DMS53 (cell line): ENCODE measurements around the gene LANCL2.

Experiments used
- DNase-seq: peaks from one replicate; lab custom pipeline; 2025; lab: John Stamatoyannopoulos, UW

LANCL2 gene

DNA sequence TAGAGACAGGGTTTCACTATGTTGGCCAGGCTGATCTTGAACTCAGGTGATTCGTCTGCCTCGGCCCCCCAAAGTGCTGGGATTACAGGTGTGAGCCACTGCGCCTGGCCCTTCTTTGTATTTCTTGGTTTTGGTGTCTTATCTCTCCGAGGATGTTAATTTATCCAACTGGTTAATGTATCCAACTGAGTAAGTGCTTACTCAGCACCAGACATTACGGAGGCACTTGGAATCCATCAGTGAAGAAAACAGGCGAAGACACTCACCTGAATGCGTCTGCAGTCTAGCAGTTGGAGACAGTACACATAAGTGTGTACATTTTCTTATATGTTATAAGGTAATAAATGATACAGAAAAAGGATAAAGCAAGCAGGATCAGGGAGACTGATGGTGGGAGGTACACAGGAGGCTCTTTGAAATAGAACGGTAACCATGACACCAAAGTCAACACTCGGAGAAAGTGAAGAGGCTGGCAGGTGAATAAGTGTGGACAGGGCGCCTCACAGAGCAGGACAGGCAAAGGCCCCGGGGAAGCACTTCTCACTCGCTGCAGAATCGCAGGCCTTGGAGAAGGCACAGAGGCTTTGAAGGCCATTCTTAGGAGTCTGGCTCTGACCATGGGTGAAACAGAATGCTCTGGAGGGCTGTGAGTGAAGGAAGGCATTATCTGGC, 73.1 kb downstream of the LANCL2 start:
- DNase-seq, result peak; percentile 96

DNA sequence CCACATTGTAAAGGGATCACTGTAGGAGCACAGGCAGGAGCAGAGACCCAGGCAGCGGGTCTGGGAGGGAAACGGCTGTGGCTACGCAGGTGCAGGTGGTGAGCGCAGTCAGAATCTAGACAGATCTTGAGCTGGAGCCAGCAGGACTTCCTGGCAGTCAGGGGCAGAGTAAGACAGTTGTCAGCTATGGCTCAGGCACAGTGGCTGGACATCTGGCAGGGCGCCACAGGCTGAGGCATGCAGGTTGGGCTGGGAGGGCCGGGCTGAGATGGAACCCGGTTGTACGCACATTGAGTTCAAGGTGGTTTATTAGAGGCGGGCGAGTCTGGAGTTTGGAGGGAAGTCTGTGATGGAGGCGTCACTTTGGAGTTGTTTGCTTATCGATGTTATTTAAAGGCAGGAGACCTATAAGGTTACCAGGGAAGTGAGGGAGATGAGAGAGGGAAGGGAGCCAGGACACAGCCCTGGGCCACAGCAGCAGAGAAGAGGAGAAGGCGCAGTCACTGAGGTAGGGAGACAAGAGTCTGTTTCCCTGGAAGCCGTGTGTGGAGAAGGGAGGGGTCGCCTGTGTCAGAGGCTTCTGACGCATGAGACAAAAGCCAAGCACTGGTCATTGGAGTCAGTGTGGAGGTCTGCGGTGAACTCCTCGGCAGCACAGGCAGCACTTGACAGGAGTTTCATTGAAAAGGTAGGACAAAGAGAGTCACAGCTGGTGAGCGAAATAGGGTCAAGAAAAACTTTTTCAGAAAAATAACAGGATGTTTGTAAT, 73.8 kb downstream of the LANCL2 start:
- DNase-seq, result peak; percentile 92

DNA sequence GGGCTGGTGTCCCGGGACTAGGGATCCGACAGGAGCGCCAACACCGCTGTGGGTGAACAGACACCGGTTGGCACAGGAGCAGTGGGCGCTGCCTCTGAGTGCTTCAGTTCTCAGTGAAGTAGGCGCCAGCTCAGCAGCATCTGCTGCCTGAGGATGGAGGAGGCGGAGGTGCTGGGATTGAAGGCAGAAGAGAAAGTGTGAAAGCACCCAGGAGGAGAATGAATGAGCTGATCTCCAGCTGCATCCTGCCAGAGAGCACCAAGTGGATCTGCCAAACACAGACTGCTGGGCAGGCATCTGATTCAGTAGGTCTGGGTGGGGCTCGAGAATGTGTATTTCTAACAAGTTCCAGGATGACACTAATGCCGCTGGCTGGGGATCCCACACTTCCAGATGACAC, 74.5 kb downstream of the LANCL2 start:
- DNase-seq, result peak; percentile 75

DNA sequence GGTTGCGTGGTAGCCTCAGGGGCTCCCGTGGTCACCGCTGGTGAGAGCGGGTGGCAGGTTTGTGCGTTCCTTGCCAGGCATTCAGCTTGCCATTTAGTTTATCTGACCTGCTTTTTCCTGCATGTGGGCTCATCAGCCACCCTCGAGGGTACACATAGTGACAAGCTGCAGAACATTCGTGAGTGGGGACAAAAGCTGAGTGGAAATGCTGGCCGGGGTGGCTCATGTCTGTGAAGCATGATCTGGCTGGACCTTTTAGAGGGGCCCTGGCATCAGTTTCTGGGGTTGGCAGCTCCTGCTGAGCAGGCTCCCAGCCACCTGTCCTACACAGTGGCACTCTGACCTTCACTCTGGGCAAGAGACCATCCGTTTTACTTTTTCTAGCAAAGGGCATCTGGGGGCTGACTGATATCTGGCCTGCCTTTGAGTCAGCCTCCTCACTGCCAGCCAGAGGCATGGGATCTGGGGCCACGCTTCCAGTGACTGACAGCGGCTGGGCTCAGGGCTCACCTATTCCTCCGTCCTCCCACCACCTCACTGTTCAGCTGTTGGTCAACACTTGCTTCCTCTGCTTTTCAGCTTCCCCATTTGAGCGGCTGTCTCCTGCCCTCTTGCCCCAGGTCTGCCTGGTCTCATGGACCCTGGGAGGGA, 75.0 kb downstream of the LANCL2 start:
- DNase-seq, result no peak

DNA sequence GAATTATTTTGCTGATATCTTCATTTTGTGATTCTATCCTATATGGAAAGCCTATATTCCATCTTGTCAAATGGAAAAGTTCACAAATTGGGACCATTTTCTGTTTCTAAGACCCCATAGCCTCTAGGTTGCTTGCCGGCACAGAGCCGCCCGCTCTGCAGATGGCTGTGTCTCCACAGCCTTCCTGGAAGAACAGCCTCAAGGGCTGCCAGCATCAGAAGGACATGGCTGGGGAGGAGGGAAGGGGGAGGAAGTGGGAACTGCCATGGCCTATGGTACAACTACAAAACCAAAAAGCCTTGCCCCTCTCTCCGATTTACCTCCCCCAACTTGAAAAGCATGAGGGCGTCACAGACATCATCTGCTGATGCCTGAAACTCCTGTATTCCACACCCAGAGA, 75.9 kb downstream of the LANCL2 start:
- no peak for DNase-seq

DNA sequence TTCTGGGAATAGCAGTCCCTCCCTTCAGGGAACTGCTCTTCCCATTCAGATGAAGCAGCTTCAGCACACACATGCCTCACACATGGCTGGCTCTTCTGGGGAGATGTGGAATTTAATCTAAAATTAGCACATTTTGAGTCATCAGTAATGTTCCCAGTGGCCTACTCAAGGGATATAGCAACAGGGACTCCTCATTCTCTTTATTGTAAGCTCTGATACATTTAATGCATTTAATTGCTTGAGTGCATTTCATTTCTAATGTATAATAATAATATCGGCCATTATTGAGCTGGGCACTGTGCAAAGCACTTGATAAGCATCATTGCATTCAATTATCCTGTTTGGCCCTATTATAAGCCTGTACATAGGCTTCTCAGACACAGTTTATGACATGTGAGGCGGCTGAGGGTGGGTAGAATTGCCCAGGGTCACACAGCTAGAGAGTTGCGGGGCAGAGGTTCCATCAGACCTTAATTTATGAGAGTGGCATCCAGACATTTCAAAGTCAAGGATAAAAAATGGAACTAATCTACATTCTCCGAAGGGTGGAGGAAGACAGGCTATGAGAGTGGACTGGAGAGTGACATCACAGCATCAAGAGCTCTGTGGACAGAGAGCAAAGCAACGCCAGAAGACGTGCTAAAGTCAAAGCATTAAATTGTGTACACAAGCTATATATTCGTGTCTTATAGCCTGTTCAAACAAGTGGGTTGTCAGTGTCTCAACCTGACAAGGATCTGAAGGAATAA, 76.8 kb downstream of the LANCL2 start:
- DNase-seq, result no peak

DNA sequence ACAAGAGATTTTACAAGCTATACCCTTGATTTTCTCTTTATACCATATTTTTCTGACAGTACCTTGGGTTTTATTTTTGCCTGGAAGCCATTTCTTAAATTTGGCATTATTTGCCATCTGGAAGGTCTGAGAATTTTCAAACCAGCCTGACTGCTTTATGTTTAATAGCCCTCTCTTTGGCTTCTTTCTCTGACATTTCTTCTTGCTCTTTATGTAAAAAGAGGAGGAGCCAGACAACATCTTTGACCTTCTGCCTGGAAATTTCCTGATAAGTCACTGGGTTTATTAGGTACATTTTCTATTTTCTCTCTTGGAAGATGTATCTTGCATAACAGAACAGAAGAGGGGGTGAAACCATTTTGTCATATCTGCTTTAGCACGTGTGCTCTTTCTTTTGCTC, 79.6 kb downstream of the LANCL2 start:
- no peak for DNase-seq

DNA sequence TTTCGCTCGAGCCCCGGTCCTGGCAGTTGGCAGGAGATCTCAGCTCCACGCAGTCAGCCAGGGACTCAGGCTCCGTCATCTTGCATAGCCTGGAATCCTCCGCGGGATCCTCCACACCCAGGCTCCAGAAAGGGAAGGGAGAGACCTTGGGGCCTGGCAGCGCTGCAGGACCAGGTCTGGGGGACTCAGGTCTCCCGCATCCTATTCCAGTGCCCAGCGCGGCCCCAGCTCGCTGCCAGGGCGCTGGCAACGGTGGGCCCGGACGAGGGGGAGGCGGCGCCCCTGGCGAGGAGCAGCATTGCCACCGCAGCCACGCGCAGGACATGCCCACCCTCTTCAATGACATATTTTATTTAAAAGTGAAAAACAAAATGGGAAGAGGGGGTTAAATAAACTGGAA, 83.4 kb downstream of the LANCL2 start:
- DNase-seq, result no peak

DNA sequence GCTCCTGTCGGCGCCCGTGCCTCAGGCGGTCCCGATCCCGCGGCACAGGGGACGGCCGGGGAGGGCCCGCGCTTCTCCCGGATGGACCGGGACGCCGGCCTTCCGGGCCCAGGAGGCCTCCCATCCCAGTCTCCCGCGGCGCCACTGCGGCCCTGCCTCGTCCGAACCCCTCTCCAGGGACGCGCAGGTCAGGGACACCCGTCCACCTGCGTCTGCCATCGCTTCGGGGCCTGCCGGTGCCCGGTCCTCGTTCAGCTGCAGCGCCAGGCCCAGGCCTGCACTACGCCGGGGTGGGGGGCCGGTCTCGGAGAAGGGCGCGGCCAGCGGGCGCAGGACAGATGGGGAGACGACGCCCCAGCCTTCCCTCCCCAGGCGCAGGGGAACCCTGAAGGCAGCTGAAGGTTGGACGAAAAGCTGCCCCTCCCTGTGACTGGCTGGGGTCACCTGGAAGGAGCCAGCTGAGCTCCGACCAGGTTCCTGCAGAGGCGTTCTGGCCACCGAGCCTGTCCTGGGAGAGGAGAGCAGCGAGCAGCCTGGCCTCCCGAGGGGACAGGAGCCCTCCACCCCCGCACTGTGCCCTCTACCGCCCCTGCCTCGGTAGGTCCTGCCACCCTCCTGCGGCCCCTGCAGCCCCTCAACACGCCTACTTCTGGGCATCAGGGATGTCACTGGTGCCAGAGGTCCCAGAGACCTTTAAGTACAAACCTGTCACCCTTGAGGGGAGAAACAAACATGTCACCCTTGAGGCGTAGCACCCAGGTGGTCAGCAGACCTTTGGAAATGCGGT, 84.3 kb downstream of the LANCL2 start:
- no peak for DNase-seq

DNA sequence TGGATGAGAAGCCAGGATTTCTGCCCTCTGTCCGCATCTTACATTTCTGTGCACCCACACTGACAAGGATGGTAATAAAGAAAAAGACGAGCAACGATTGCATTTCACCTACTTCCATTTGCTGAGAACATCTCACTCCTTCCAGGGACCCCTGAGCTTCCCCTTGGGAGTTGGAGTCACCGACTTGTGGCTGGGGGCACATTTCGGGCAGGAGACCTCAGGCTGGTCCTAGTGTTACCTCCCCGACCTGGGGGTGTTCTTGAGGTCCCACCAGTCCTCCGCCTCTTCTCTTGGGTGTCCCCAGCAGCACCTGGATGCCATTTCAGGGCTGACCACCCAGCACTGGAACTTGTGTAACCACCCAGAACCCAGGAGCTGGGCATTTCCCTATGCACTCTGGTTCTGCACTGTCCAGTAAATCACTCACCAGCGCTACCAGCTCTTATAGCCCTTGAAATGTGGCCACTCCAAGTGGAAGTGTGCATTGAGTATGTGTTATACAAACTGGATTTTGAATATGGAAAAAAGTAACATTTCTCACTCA, 84.9 kb downstream of the LANCL2 start:
- DNase-seq, result no peak

DNA sequence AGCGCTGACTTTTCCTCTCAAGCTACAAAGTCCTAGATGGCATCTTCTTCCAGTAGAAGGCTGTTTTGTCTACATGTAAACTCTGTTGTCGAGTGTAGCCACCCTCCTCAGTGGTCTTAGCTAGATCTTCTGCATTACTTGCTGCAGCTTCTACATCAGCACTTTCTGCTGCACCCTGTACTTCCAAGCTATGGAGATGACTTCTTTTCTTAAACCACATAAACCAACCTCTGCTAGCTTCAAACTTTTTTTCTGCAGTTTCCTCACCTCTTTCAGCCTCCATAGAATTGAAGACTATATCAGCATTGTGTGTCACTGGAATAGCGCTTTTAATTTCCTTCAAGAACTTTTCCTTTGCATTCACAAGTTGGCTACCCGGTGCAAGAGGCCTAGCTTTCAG, 87.8 kb downstream of the LANCL2 start:
- DNase-seq, result no peak

DNA sequence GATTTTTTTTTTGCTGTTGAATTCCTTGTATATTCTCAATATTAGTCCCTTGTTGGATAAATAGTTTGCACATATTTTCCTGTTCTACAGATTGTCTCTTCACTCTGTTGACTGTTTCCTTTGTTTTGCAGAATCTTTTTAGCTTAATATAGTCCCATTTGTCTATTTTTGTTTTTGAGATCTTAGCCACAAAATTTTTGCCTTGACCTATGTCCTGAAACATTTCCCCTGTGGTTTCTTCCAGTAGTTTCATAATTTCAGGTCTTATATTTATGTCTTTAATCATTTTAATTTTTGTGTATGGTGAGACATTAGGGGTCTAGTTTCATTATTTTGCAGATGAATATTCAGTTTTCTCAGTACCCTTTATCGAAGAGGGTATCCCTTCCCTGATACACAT, 92.7 kb downstream of the LANCL2 start:
- no peak for DNase-seq

DNA sequence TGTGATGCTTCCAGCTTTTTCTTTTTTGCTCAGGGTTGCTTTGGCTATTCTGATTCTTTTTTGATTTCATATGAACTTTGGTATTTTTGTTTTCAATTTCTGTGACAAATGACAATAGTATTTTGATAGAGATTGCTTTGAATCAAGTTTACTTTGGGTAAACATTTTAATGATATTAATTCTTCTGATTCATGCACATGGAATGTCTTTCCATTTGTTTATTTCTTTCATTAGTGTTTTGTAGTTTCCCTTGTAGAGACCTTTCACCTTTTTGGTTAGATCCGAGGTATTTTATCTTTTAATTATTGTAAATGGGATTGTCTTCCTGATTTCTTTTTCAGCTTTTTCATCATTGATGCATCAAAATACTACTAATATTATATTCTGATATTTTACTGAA, 93.2 kb downstream of the LANCL2 start:
- DNase-seq, result no peak

DNA sequence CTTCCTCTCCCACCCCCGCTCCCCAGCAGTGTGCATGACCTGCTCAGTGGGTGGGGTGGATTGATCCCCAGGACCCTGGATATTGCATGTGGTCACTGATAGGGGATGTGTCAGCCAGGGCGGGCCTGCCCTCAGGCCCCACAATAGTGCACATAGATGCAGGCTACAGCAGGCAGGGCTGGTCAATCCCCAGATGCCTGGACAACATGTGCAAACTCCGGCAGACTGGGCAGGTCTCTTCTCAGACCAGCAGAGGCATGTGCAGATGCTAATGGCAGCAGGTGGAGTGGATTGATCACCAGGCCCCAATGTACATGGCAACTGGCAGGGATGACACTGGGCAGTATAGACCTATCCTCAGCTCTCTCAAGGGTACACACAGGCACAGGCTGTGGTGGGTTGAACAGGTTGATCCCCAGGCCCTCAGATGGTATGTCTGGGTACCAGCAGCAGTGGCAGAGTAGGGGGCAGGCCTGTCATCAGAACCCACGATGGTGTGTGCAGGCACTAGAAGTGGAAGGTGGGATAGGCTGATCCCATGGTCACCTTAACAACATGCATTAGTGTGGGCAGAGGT, 98.6 kb downstream of the LANCL2 start:
- DNase-seq, result no peak

DNA sequence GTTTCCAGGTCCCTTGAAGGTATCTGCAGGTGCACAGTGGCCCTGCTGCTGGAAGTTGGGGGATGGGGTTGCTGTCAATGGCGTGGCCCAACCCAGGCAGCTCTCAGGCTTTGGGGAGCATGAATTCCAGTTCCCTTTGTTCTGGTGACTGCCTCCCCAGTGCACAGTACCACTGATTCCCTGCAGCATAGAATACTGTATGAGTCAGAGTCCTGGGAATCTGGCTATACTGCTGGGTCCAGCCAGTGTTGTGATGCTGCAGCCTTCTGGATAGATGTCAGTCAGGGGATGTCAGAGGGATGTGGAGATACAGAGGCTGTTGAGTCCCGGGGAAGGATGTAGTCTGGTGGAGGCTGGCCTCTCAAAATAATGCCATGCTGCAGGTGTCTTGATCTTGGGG, 99.3 kb downstream of the LANCL2 start:
- DNase-seq, result no peak

DNA sequence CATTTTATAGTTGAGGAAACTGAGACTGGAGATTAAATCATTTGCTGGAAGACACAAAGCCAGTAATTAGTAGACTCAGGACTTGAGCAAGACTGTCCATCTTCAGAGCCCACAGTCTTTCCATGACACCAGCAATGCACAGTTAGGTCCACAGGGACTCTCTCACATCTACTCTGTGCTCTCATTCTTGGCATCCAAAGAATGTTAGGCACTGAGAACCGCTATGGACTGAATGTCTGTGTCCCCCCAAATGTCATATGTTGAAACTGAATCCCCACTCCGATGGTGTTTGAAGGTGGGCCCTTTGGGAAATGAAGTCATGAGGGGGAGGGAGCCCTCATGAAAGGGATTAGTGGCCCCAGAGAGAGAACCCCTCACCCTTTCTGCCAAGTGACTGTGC, 100.6 kb downstream of the LANCL2 start:
- DNase-seq, result no peak

DNA sequence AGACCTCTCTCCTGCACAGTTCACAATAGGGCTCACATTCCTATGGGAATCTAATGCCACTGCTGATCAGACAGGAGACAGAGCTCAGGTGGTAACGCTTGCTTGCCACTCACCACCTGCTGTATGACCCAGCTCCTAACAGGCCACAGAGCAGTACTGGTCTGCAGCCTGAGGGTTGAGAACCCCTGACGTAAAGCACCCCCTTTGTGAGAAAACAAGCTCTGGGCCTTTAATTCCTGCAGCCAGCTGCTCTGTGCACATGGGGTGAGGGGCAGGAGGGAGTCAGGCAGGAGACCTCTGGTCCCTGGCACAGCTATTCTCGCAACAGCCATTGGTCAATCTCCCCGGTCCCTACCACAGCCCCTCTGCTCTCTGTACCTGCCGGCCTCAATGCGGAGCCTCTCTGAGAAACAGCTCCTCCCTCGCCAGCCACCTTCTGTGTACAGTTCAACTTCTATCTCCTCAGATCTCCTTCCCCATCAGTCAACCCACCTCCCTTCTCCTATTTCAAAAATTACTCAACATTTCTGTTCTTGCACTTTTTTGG, 102.0 kb downstream of the LANCL2 start:
- no peak for DNase-seq

DNA sequence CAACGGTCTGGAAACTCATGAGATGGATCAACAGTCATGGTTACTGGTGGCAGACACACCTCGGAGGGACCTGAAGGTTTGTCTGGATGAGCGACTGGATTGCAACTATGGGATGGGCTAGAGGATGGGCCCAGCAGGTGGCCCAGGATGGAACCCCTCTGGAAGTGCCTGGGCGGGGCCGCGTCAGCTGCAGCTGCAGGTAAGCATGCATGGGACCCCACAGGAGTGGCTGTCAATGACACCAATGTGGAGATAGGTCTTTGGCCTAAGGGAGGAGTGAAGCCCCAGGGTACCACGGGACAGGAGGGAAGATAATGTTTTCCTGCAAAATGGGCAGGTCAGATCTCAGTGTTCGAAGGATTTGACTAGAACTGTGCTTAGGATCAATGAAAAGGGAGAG, 103.4 kb downstream of the LANCL2 start:
- DNase-seq, result no peak

DNA sequence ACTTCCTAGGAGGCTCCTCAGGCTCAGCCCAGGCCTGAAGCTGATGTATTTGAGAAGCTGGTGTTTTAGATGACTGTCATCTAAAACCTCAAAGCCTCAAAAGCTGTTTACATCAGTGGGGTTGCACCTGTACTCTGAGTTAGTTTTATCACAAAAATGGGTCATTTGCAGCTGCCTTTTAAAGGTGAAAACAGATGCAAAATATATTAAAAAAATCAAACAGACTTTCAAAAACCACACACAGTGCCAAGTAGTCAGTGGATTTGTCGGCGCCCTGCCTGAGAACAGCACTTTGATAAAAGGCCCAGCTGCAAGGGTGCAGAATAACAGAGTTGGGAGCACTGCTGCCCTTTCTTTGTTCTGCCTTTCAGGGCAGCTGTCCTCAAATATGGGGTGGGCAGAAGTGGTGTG, 104.1 kb downstream of the LANCL2 start:
- no peak for DNase-seq

DNA sequence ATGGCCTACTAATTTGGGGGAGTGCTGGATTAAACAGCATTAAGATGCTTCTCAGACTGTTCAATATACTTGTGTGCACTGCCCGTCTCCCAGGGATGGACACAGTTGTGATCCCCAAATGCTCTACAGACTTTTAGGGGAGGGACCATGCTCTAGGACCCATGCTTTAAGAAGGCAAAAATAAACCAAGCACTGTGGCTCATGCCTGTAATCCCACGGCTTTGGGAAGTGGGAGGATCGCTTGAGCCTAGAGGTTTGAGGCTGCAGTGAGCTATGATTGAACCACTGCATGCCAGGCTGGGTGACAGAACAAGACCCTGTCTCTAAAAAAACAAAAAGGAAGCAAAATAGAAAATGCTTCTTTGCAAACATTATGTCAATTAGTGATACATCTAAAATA, 104.6 kb downstream of the LANCL2 start:
- DNase-seq, result no peak

DNA sequence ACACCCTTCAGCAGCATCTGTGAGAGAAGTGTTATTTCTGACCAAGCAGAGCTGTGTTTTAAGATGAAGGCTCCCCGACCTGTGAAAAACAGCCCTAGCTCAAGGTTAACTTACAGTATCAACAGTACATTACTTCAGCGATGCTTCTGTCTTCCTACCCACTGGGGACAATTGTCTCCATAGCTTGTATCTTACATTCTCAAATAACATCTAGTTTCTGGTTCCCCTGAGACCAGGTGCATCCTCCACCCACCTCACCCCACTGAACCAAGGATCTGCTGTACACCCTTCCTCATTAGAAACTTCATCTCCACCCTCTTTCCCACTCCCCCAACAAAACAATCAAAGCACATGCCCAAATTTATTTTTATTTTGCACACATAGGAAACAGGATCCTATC, 105.1 kb downstream of the LANCL2 start:
- no peak for DNase-seq
